ENCODE data around the gene HDAC4.
A peak's percentile ranks its signal among the peaks of the same experiment; 100 is the strongest.

HDAC4 gene

GRCh38 chr2:239411117-239411516 lies 10.3 kb upstream of the HDAC4 start:
- no peak for DNase-seq
- no peak overlapping the region for H3K27ac ChIP-seq (ENCODE audit: insufficient read depth, low read length, poor library complexity, severe bottlenecking)
- no peak overlapping the region for H3K4me3 ChIP-seq (ENCODE audit: insufficient read depth, low read depth, low read length, poor library complexity, severe bottlenecking)
- H3K27me3 ChIP-seq (replicated peaks; ENCODE audit: control insufficient read depth, insufficient read depth, low read length, poor library complexity, severe bottlenecking) = no peaks in the 10 kb centered on the region
- H3K4me1 ChIP-seq (ENCODE audit: control insufficient read depth, insufficient read depth, low read length, poor library complexity, severe bottlenecking) = peaks cover 5% of the 10 kb centered on the region
- H3K36me3 ChIP-seq (ENCODE audit: control insufficient read depth, insufficient read depth, low read length) = no peaks in the 10 kb centered on the region
- no peaks in the 10 kb centered on the region for H3K9me3 ChIP-seq (ENCODE audit: control insufficient read depth, low read length)

GRCh38 chr2:239409976-239410375 lies 9.2 kb upstream of the HDAC4 start:
- Histone ChIP-seq H3K9me3 (ENCODE audit: control insufficient read depth, low read length) (no peaks in the 10 kb centered on the region), H3K4me1 (ENCODE audit: control insufficient read depth, insufficient read depth, low read length, poor library complexity, severe bottlenecking) (peaks cover 5% of the 10 kb centered on the region), H3K4me3 (ENCODE audit: insufficient read depth, low read depth, low read length, poor library complexity, severe bottlenecking) (no peak overlapping the region), H3K27me3 (replicated peaks; ENCODE audit: control insufficient read depth, insufficient read depth, low read length, poor library complexity, severe bottlenecking) (no peaks in the 10 kb centered on the region), H3K27ac (ENCODE audit: insufficient read depth, low read length, poor library complexity, severe bottlenecking) (no peak overlapping the region), H3K36me3 (ENCODE audit: control insufficient read depth, insufficient read depth, low read length) (no peaks in the 10 kb centered on the region)
- no peak for DNase-seq

DNA sequence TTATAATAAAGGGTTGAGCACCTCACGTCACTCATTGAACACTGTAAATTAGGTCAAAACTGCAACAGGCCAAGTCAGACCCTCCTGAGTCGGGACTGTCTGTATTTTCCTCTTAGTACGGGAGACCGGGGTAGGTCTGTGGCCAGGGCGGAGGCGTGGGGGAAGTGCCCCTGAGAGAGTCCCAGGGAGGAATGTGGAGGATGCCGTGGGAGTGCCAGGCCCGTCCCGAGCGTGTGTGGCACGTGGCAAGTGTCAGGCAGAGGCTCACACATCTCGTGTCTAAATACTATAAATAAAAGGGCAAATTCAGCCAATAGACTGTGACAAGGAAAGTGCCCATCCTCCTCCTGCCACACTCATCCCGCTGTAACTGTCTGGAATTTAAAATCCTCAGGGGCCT lies 6.3 kb upstream of the HDAC4 start:
- Histone ChIP-seq H3K27me3 (replicated peaks; ENCODE audit: control insufficient read depth, insufficient read depth, low read length, poor library complexity, severe bottlenecking) (no peaks in the 10 kb centered on the region), H3K4me3 (ENCODE audit: insufficient read depth, low read depth, low read length, poor library complexity, severe bottlenecking) (no peak overlapping the region), H3K27ac (ENCODE audit: insufficient read depth, low read length, poor library complexity, severe bottlenecking) (no peak overlapping the region), H3K36me3 (ENCODE audit: control insufficient read depth, insufficient read depth, low read length) (no peaks in the 10 kb centered on the region), H3K4me1 (ENCODE audit: control insufficient read depth, insufficient read depth, low read length, poor library complexity, severe bottlenecking) (peaks cover 2% of the 10 kb centered on the region), H3K9me3 (ENCODE audit: control insufficient read depth, low read length) (no peaks in the 10 kb centered on the region)
- DNase-seq = no peak

GRCh38 chr2:239406316-239406995 lies 5.6 kb upstream of the HDAC4 start:
- Histone ChIP-seq H3K27me3 (replicated peaks; ENCODE audit: control insufficient read depth, insufficient read depth, low read length, poor library complexity, severe bottlenecking) (no peaks in the 10 kb centered on the region), H3K9me3 (ENCODE audit: control insufficient read depth, low read length) (no peaks in the 10 kb centered on the region), H3K27ac (ENCODE audit: insufficient read depth, low read length, poor library complexity, severe bottlenecking) (no peak overlapping the region), H3K4me3 (ENCODE audit: insufficient read depth, low read depth, low read length, poor library complexity, severe bottlenecking) (no peak overlapping the region), H3K4me1 (ENCODE audit: control insufficient read depth, insufficient read depth, low read length, poor library complexity, severe bottlenecking) (peaks cover 6% of the 10 kb centered on the region), H3K36me3 (ENCODE audit: control insufficient read depth, insufficient read depth, low read length) (no peaks in the 10 kb centered on the region)
- no peak for DNase-seq

DNA sequence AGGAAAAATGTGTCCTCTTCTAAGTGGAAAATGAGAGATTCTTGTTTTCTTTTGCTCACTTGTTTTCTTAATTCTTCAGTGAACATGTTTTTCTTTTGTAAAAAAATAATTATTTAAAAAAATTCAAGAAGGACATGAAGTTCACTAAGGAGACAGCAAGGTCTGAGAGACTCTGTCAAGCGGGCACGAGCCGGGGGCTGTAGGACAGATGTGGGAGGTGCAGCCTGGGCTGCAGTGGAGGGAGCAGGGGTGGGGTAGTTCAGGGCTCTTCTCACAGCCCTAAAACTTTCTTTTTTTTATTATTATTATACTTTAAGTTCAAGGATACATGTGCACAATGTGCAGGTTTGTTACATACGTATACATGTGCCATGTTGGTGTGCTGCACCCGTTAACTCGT lies 4.3 kb upstream of the HDAC4 start:
- no peak for DNase-seq
- H3K9me3 ChIP-seq (ENCODE audit: control insufficient read depth, low read length) = no peaks in the 10 kb centered on the region
- no peaks in the 10 kb centered on the region for H3K27me3 ChIP-seq (replicated peaks; ENCODE audit: control insufficient read depth, insufficient read depth, low read length, poor library complexity, severe bottlenecking)
- H3K36me3 ChIP-seq (ENCODE audit: control insufficient read depth, insufficient read depth, low read length) = no peaks in the 10 kb centered on the region
- H3K4me3 ChIP-seq (ENCODE audit: insufficient read depth, low read depth, low read length, poor library complexity, severe bottlenecking) = no peak overlapping the region
- H3K4me1 ChIP-seq (ENCODE audit: control insufficient read depth, insufficient read depth, low read length, poor library complexity, severe bottlenecking) = peaks cover 6% of the 10 kb centered on the region
- H3K27ac ChIP-seq (ENCODE audit: insufficient read depth, low read length, poor library complexity, severe bottlenecking) = no peak overlapping the region

DNA sequence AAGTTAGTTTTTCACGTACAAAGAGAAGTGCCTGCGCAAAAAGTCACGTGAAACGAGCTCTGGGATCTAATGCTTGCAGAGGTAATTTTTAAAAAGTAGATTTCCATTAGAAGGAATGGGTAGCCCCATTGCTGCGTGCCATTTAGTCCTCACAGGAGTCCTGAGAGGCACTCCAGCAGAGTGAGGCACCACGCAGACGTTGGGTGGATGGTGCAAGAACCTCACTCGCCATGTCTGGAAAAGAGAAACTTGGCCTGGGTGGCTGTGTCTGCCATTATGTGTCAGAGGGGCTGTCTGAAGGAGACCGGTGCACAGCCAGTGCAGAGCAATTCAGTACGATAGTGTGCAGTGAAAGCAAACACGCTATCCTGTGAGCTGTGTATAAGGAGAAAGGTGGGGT lies 1.8 kb upstream of the HDAC4 start:
- Histone ChIP-seq H3K27me3 (replicated peaks; ENCODE audit: control insufficient read depth, insufficient read depth, low read length, poor library complexity, severe bottlenecking) (no peaks in the 10 kb centered on the region), H3K4me1 (ENCODE audit: control insufficient read depth, insufficient read depth, low read length, poor library complexity, severe bottlenecking) (peaks cover 9% of the 10 kb centered on the region), H3K4me3 (ENCODE audit: insufficient read depth, low read depth, low read length, poor library complexity, severe bottlenecking) (no peak overlapping the region), H3K27ac (ENCODE audit: insufficient read depth, low read length, poor library complexity, severe bottlenecking) (no peak overlapping the region), H3K9me3 (ENCODE audit: control insufficient read depth, low read length) (no peaks in the 10 kb centered on the region), H3K36me3 (ENCODE audit: control insufficient read depth, insufficient read depth, low read length) (no peaks in the 10 kb centered on the region)
- DNase-seq = no peak

DNA sequence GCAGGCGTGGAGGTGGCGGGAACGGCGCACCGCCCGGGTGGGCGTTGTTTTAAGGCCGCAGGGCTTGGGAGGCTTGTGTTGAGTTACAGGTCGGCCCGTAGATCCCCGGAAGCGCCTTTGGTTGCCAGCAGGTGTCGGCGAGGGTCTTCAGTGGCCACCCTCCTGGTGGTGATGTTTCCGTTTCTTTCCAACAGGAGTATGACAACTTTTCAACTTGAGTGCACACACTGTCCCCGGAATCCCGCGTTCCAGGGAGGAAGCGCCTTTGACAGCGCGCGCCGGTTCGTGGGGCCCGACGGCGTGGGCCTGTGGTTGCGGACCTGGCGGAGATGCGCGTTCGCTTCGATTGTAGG lies 1.0 kb upstream of the HDAC4 start:
- no peak for DNase-seq
- Histone ChIP-seq H3K4me3 (ENCODE audit: insufficient read depth, low read depth, low read length, poor library complexity, severe bottlenecking) (peak overlapping the region; percentile 70), H3K27me3 (replicated peaks; ENCODE audit: control insufficient read depth, insufficient read depth, low read length, poor library complexity, severe bottlenecking) (no peaks in the 10 kb centered on the region), H3K36me3 (ENCODE audit: control insufficient read depth, insufficient read depth, low read length) (no peaks in the 10 kb centered on the region), H3K27ac (ENCODE audit: insufficient read depth, low read length, poor library complexity, severe bottlenecking) (peak overlapping the region; percentile 100), H3K9me3 (ENCODE audit: control insufficient read depth, low read length) (no peaks in the 10 kb centered on the region), H3K4me1 (ENCODE audit: control insufficient read depth, insufficient read depth, low read length, poor library complexity, severe bottlenecking) (peaks cover 9% of the 10 kb centered on the region)

DNA sequence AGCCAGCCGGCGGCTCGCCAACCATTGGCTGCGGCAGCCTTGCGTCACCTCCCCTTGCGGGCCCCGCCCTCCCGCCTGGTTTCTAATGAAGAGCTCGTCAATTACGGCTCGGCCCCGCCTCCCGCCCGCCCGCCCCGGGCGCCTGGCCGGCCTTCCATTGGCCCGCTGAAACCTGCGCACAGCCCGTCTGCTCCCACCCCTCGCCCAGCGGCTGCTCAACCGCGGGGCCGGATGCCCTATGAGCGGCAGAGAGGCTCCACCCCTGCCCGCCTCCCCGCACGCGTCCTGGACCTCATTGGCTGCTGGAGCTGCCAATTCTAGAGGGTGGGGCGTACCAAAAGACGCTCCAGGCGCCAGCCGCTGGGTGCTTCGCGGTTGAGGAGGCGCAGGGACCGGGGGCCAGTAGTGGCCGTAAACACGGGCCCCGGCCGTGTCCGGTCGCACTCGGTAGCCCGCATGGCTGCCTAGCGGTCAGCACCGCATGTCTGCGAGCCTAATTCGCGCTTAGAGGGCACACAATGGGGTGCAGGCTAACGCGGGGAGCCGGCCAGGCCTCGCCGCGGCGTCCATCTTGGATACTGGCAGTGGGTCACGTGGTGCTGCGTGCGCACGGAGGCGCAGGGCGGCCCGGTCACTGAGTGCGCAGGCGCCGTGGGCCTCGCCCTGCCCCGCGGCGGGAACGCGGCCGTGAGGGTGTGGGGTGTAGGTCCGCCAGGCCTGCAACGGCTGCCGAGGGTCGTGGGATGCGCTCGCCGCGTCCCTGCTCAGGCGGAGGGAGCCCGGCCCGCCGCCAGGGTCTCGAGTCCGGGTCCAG lies 454 bp upstream of the HDAC4 start:
- peaks cover 9% of the 10 kb centered on the region for H3K4me1 ChIP-seq (ENCODE audit: control insufficient read depth, insufficient read depth, low read length, poor library complexity, severe bottlenecking)
- H3K9me3 ChIP-seq (ENCODE audit: control insufficient read depth, low read length) = no peaks in the 10 kb centered on the region
- H3K36me3 ChIP-seq (ENCODE audit: control insufficient read depth, insufficient read depth, low read length) = no peaks in the 10 kb centered on the region
- DNase-seq = peak; percentile 99 to 100 (median 99)
- H3K27ac ChIP-seq (ENCODE audit: insufficient read depth, low read length, poor library complexity, severe bottlenecking) = peak overlapping the region; percentile 100
- H3K4me3 ChIP-seq (ENCODE audit: insufficient read depth, low read depth, low read length, poor library complexity, severe bottlenecking) = peak overlapping the region; percentile 70
- no peaks in the 10 kb centered on the region for H3K27me3 ChIP-seq (replicated peaks; ENCODE audit: control insufficient read depth, insufficient read depth, low read length, poor library complexity, severe bottlenecking)

- Histone ChIP-seq H3K4me1 (ENCODE audit: control insufficient read depth, insufficient read depth, low read length, poor library complexity, severe bottlenecking) (peaks cover 9% of the 10 kb centered on the region), H3K36me3 (ENCODE audit: control insufficient read depth, insufficient read depth, low read length) (no peaks in the 10 kb centered on the region), H3K27me3 (replicated peaks; ENCODE audit: control insufficient read depth, insufficient read depth, low read length, poor library complexity, severe bottlenecking) (no peaks in the 10 kb centered on the region), H3K9me3 (ENCODE audit: control insufficient read depth, low read length) (no peaks in the 10 kb centered on the region), H3K4me3 (ENCODE audit: insufficient read depth, low read depth, low read length, poor library complexity, severe bottlenecking) (peak overlapping the region; percentile 47), H3K27ac (ENCODE audit: insufficient read depth, low read length, poor library complexity, severe bottlenecking) (peak overlapping the region; percentile 46)
- no peak for DNase-seq
These were observed 762 bp downstream of the HDAC4 start for GRCh38 chr2:239399921-239400595.

- Histone ChIP-seq H3K27ac (ENCODE audit: insufficient read depth, low read length, poor library complexity, severe bottlenecking) (peak overlapping the region; percentile 46), H3K36me3 (ENCODE audit: control insufficient read depth, insufficient read depth, low read length) (no peaks in the 10 kb centered on the region), H3K27me3 (replicated peaks; ENCODE audit: control insufficient read depth, insufficient read depth, low read length, poor library complexity, severe bottlenecking) (no peaks in the 10 kb centered on the region), H3K9me3 (ENCODE audit: control insufficient read depth, low read length) (no peaks in the 10 kb centered on the region), H3K4me1 (ENCODE audit: control insufficient read depth, insufficient read depth, low read length, poor library complexity, severe bottlenecking) (peaks cover 9% of the 10 kb centered on the region), H3K4me3 (ENCODE audit: insufficient read depth, low read depth, low read length, poor library complexity, severe bottlenecking) (peak overlapping the region; percentile 47)
- DNase-seq = peak; percentile 21 to 39 (median 27)
These were observed 1.3 kb downstream of the HDAC4 start for GRCh38 chr2:239399433-239399920.
